ENCODE data around the gene SLC2A13.

GRCh38 chr12:40086471-40086870 is 19.4 kb downstream of the SLC2A13 start:
- TF ChIP-seq CTCF (conservative IDR thresholded peaks at IDR 0.05) (no peak), EZH2 (IDR thresholded peaks at IDR 0.05; ENCODE audit: low read depth) (no peak)
